ENCODE results near the gene HDAC2.

GRCh38 chr6:113953346-113953745 lies 17.6 kb downstream of the HDAC2 start:
- TF ChIP-seq CTCF (IDR thresholded peaks at IDR 0.05 in 8 of 11, conservative IDR thresholded peaks at IDR 0.05 in 3 of 11): no peak
- no peak for TF ChIP-seq POLR2AphosphoS5 (IDR thresholded peaks at IDR 0.05)

Data from spleen (tissue), 7 donors.